SU-DHL-6 (cell line): ENCODE data around the gene DLX2.

Source experiments
- EZH2phosphoT487 ChIP-seq: fragments of 200-600 bp; sonication (generic), shearing (Covaris generic); conservative IDR thresholded peaks from 2 replicates; pipeline ENCODE4 v1.6.1; 2018; ENCODE audit warnings: mild to moderate bottlenecking, antibody characterized with exemption, low read length, moderate library complexity, mixed read lengths
- TF ChIP-seq, protein P1 (sequence below): fragments of 200-600 bp; sonication (generic); IDR thresholded peaks from one replicate; pipeline ENCODE4 v1.5.1; 2017; ENCODE audit warnings: antibody characterized with exemption, mild to moderate bottlenecking, low read length, moderate library complexity; ENCODE audit not compliant: insufficient read depth, poor library complexity, severe bottlenecking

DNA sequence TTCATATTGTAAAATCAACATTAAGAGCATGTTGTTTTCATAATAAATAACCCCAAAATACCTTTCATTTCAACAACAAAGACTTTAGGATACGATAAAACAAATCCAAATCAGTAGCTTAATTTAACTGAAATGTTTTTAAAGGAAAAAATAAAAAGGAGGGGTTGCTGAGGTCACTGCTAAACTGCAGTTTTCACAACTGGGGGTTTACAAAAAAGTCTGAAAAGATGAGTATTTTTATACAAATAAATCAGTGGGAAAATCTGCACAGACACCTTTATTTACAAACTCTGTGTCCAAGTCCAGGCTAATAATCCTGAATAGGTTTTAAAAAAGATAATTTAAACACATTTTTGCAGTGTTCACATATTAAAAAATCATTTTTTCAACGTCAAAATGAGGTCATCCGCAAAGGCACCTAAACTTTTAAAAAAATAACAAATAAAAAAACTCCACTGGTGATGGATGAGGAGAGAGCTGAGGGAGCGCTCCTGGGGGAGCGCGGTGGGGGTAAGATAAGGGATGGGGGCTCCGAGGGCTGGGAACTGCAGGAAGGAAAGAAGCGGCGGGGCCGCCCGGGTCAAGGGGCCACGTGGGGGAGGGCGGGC, 3.1 kb downstream of the DLX2 start:
- TF ChIP-seq, protein P1, sequence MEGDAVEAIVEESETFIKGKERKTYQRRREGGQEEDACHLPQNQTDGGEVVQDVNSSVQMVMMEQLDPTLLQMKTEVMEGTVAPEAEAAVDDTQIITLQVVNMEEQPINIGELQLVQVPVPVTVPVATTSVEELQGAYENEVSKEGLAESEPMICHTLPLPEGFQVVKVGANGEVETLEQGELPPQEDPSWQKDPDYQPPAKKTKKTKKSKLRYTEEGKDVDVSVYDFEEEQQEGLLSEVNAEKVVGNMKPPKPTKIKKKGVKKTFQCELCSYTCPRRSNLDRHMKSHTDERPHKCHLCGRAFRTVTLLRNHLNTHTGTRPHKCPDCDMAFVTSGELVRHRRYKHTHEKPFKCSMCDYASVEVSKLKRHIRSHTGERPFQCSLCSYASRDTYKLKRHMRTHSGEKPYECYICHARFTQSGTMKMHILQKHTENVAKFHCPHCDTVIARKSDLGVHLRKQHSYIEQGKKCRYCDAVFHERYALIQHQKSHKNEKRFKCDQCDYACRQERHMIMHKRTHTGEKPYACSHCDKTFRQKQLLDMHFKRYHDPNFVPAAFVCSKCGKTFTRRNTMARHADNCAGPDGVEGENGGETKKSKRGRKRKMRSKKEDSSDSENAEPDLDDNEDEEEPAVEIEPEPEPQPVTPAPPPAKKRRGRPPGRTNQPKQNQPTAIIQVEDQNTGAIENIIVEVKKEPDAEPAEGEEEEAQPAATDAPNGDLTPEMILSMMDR: no peak
- no peak; the same call in 1 of the 2 replicates for TF ChIP-seq EZH2phosphoT487
